Endothelial cell of umbilical vein (primary cell): Measurements from ENCODE around the gene DPP6. TPM values are rescaled to one million over a fixed set of nuclear protein-coding genes. Genes with fewer than 3 reads are reported as not detected.

Experiments used
- BruUV-seq: library from RNA; stranded (reverse); fragments of 400-500 nt; replicated peaks from 2 replicates; lab custom pipeline; 2021; lab: Mats Ljungman, UMichigan
- CTCF ChIA-PET: fragments of 300-600, 350-600 bp; sonication (Branson Sonifier 250); formaldehyde crosslinking; loops from one replicate; lab custom pipeline; 2021; ENCODE audit warnings: antibody characterized with exemption, inconsistent platforms; lab: Charles Lee
- POLR2A ChIA-PET: fragments of 300-600, 350-600 bp; sonication (Branson Sonifier 250); formaldehyde crosslinking; loops from one replicate; lab custom pipeline; 2021; ENCODE audit warnings: antibody characterized with exemption, inconsistent platforms; lab: Charles Lee
- DNase-seq: peaks from one replicate; pipeline ENCODE4 v3.0.0-alpha.2; 2011; ENCODE audit warnings: low read depth, low spot score
- FAIRE-seq: peaks from 2 replicates; lab custom pipeline; 2011; peaks lifted over from hg19 to GRCh38; lab: Jason Lieb, UNC
- H2AFZ ChIP-seq: 2 replicates; pipeline ENCODE4 v1.6.0; 2012; ENCODE audit warnings: low read depth, low read length, control low read depth, inconsistent platforms
- H3K27ac ChIP-seq: 2 replicates; pipeline ENCODE4 v1.5.1; 2011; ENCODE audit warnings: low read depth, mild to moderate bottlenecking, control low read depth, low read length, moderate library complexity; ENCODE audit not compliant: insufficient read depth
- H3K27me3 ChIP-seq, 2 experiments: 2 replicates each; pipeline versions ENCODE4 v1.6.0 to v1.6.1; 2011; ENCODE audit warnings: low read length in 2 of 2, mixed read lengths in 1 of 2; ENCODE audit not compliant: control insufficient read depth in 2 of 2, insufficient read depth in 2 of 2
- H3K36me3 ChIP-seq, 2 experiments: 2 replicates in 1 of 2; 3 replicates in 1 of 2; pipeline ENCODE4 v1.5.1; 2011; ENCODE audit warnings: low read length in 2 of 2, mild to moderate bottlenecking in 1 of 2, moderate library complexity in 1 of 2; ENCODE audit not compliant: control insufficient read depth in 2 of 2, insufficient read depth in 2 of 2; ENCODE audit errors: extremely low read depth in 1 of 2
- H3K4me1 ChIP-seq: 3 replicates; pipeline ENCODE4 v1.5.1; 2011; ENCODE audit warnings: mild to moderate bottlenecking, low read length; ENCODE audit not compliant: control insufficient read depth, insufficient read depth; ENCODE audit errors: extremely low read depth
- H3K4me2 ChIP-seq: 2 replicates; pipeline ENCODE4 v1.6.1; 2011; ENCODE audit warnings: low read length, control low read depth, mixed read lengths; ENCODE audit not compliant: insufficient read depth
- H3K4me3 ChIP-seq, 3 experiments: fragments of 200-600 bp in 1 of 3; sonication (generic), shearing (Covaris generic) in 1 of 3; replicated peaks in 1 of 3; 2 replicates each; pipeline ENCODE4 v1.5.1; 2011 to 2016; ENCODE audit warnings: control low read depth in 3 of 3, low read length in 3 of 3, mild to moderate bottlenecking in 2 of 3, inconsistent platforms in 1 of 3, low read depth in 1 of 3, moderate library complexity in 1 of 3; ENCODE audit not compliant: insufficient read depth in 1 of 3
- H3K79me2 ChIP-seq: 2 replicates; pipeline ENCODE4 v1.6.0; 2012; ENCODE audit warnings: low read length, inconsistent platforms; ENCODE audit not compliant: control insufficient read depth, insufficient read depth
- H3K9ac ChIP-seq: replicated peaks from 2 replicates; pipeline ENCODE3; 2011; ENCODE audit warnings: low read length, control low read depth; ENCODE audit not compliant: insufficient read depth; ENCODE audit errors: extremely low read depth
- H3K9me1 ChIP-seq: replicated peaks from 3 replicates; pipeline ENCODE4 v1.6.0; 2011; ENCODE audit warnings: mild to moderate bottlenecking, low read length; ENCODE audit not compliant: control insufficient read depth, insufficient read depth; ENCODE audit errors: extremely low read depth
- H3K9me3 ChIP-seq: replicated peaks from 2 replicates; pipeline ENCODE4 v1.5.1; 2012; ENCODE audit warnings: low read length, inconsistent platforms; ENCODE audit not compliant: control insufficient read depth, insufficient read depth
- H4K20me1 ChIP-seq: replicated peaks from 2 replicates; pipeline ENCODE3; 2011; ENCODE audit warnings: mild to moderate bottlenecking, low read length; ENCODE audit not compliant: control insufficient read depth, insufficient read depth; ENCODE audit errors: extremely low read depth
- CTCF ChIP-seq, 2 donors: IDR thresholded peaks; 1 replicate in 1 of 2; 2 replicates in 1 of 2; pipeline ENCODE4 v1.5.1; 2011; ENCODE audit warnings: low read length in 2 of 2, mild to moderate bottlenecking in 2 of 2, moderate library complexity in 2 of 2, control low read depth in 1 of 2, inconsistent platforms in 1 of 2, low read depth in 1 of 2; ENCODE audit not compliant: insufficient read depth in 1 of 2; ENCODE audit errors: extremely low read depth in 1 of 2
- EZH2 ChIP-seq: IDR thresholded peaks from 2 replicates; pipeline ENCODE4 v1.6.1; 2012; ENCODE audit warnings: borderline replicate concordance, low read depth, mild to moderate bottlenecking, moderate library complexity, low read length, inconsistent platforms; ENCODE audit not compliant: severe bottlenecking
- FOS ChIP-seq: IDR thresholded peaks from 2 replicates; pipeline ENCODE4 v1.6.1; 2011; ENCODE audit warnings: mild to moderate bottlenecking, low read length, moderate library complexity, borderline replicate concordance; ENCODE audit not compliant: insufficient read depth
- GATA2 ChIP-seq: IDR thresholded peaks from 2 replicates; pipeline ENCODE4 v1.7.0; 2011; ENCODE audit warnings: low read depth, mild to moderate bottlenecking, moderate library complexity, mixed read lengths, low read length; ENCODE audit not compliant: insufficient read length, insufficient read depth
- JUN ChIP-seq: IDR thresholded peaks from 2 replicates; pipeline ENCODE4 v1.6.1; 2011; ENCODE audit warnings: borderline replicate concordance, low read depth; ENCODE audit not compliant: insufficient read length, insufficient read depth
- MAX ChIP-seq: IDR thresholded peaks from 2 replicates; pipeline ENCODE4 v1.6.1; 2011; ENCODE audit not compliant: insufficient read depth, insufficient read length
- MYC ChIP-seq: IDR thresholded peaks from one replicate; pipeline ENCODE4 v1.6.1; 2011; ENCODE audit warnings: mild to moderate bottlenecking, low read depth, low read length
- POLR2A ChIP-seq: IDR thresholded peaks from 2 replicates; pipeline ENCODE4 v1.6.1; 2012; ENCODE audit warnings: low read depth, mild to moderate bottlenecking, control low read depth, low read length
- POLR2AphosphoS5 ChIP-seq: IDR thresholded peaks from 2 replicates; pipeline ENCODE4 v1.6.1; 2012; ENCODE audit warnings: low read depth, mild to moderate bottlenecking, control low read depth, low read length, moderate library complexity; ENCODE audit not compliant: insufficient read depth
- dilution Hi-C: fragments of 300-500 bp; cut with MboI; formaldehyde crosslinking; loops from one replicate; pipeline ENCODE4 v1.15.0; 2019; ENCODE audit warnings: low sequenced_read_pairs; ENCODE audit not compliant: extremely low pct_ligation_motif_present
- intact Hi-C: fragments of 100-400 bp; cut with micrococcal nuclease; formaldehyde crosslinking; loops from one replicate; pipeline ENCODE4 v1.10.0; 2022
- polyA plus RNA-seq, 4 experiments: library from polyadenylated mRNA; depleted of rRNA in 3 of 4; stranded (reverse) in 3 of 4; unstranded in 1 of 4; fragments of >200 nt; gene quantifications; 2 replicates each; pipeline versions ENCODE4 v1.2.1 to v1.2.3, GENCODE V29; 2011 to 2012; ENCODE audit warnings: missing spikeins in 1 of 4
- total RNA-seq: library from RNA; stranded (reverse); gene quantifications from 2 replicates; pipeline ENCODE4 v1.2.3, GENCODE V29; 2021

Gene DPP6
- total and polyA plus RNA-seq, 2 donors (not counting 3 experiments of a cell fraction or from before 2014, with no cell fraction given) = not detected

- FAIRE-seq = no peak
- dilution Hi-C loops = no loop called here
These were observed 532.4 kb downstream of the DPP6 start for GRCh38 chr7:154584352-154585252.

More at GRCh38 chr7:154584352-154585252, 532.4 kb downstream of the DPP6 start:
- ChIA-PET POLR2A (no interaction called here), CTCF (no interaction called here)
- intact Hi-C loops = no loop called here
- no peaks in the 10 kb centered on the region for H3K79me2 ChIP-seq
- H3K4me1 ChIP-seq = no peaks in the 10 kb centered on the region
- H2AFZ ChIP-seq = no peak overlapping the region
- no peaks in the 10 kb centered on the region for H4K20me1 ChIP-seq
- H3K9ac ChIP-seq = no peak overlapping the region
- no peak overlapping the region for H3K27ac ChIP-seq
- no peaks in the 10 kb centered on the region for H3K9me1 ChIP-seq
- no peaks in the 10 kb centered on the region for H3K36me3 ChIP-seq
- no TSS peak for BruUV-seq
- no peak overlapping the region for H3K4me3 ChIP-seq
- no peaks in the 10 kb centered on the region for H3K27me3 ChIP-seq
- H3K9me3 ChIP-seq = peaks cover 8% of the 10 kb centered on the region
- no peak overlapping the region for H3K4me2 ChIP-seq
- TF ChIP-seq POLR2AphosphoS5 (no peak), GATA2 (no peak), MYC (no peak), MAX (no peak), JUN (no peak), CTCF (IDR thresholded peaks at IDR 0.05; ENCODE audit: extremely low read depth in 1 of 2, insufficient read depth in 1 of 2, low read depth in 1 of 2, low read length in 2 of 2) (no peak), POLR2A (no peak), FOS (no peak), EZH2 (no peak)
- no peak for DNase-seq
